Osteoblast (primary cell): Measurements from ENCODE around the gene PAX5. TPM values are rescaled to one million over a fixed set of nuclear protein-coding genes. Genes with fewer than 3 reads are reported as not detected.

Source experiments
- DNase-seq: peaks from one replicate; pipeline ENCODE4 v3.0.0; 2011; ENCODE audit warnings: low spot score, mixed read lengths; ENCODE audit not compliant: insufficient read length; ENCODE audit errors: missing footprints
- H2AFZ ChIP-seq: 2 replicates; pipeline ENCODE4 v1.6.0; 2011; ENCODE audit warnings: mild to moderate bottlenecking, low read length
- H3K27ac ChIP-seq: 2 replicates; pipeline ENCODE4 v1.5.1; 2011; ENCODE audit warnings: mild to moderate bottlenecking, low read depth, low read length, moderate library complexity
- H3K27me3 ChIP-seq: 2 replicates; pipeline ENCODE4 v1.6.0; 2012; ENCODE audit warnings: mild to moderate bottlenecking, control low read depth, inconsistent platforms, low read length, moderate library complexity; ENCODE audit not compliant: insufficient read depth
- H3K36me3 ChIP-seq: 2 replicates; pipeline ENCODE4 v1.5.1; 2011; ENCODE audit warnings: mild to moderate bottlenecking, low read length, control low read depth, moderate library complexity; ENCODE audit not compliant: insufficient read depth
- H3K4me1 ChIP-seq: 2 replicates; pipeline ENCODE4 v1.5.1; 2011; ENCODE audit warnings: mild to moderate bottlenecking, low read length, control low read depth, moderate library complexity; ENCODE audit not compliant: insufficient read depth
- H3K4me2 ChIP-seq: 2 replicates; pipeline ENCODE4 v1.6.0; 2011; ENCODE audit warnings: mild to moderate bottlenecking, low read length; ENCODE audit not compliant: insufficient read depth
- H3K4me3 ChIP-seq: fragments of 200-600 bp; sonication (generic); 3 replicates; pipeline ENCODE4 v1.5.1; 2012; ENCODE audit warnings: mild to moderate bottlenecking, low read length, inconsistent platforms; ENCODE audit not compliant: insufficient read depth
- H3K79me2 ChIP-seq: 2 replicates; pipeline ENCODE4 v1.6.0; 2012; ENCODE audit warnings: mild to moderate bottlenecking, low read length, control low read depth, inconsistent platforms; ENCODE audit not compliant: insufficient read depth
- H3K9me3 ChIP-seq: 2 replicates; pipeline ENCODE4 v1.5.1; 2011; ENCODE audit warnings: low read depth, low read length, control low read depth
- H4K20me1 ChIP-seq: 2 replicates; pipeline ENCODE4 v1.6.0; 2012; ENCODE audit warnings: mild to moderate bottlenecking, low read length, control low read depth; ENCODE audit not compliant: insufficient read depth
- CTCF ChIP-seq: IDR thresholded peaks from 2 replicates; pipeline ENCODE4 v1.5.1; 2011; ENCODE audit warnings: mild to moderate bottlenecking, low read depth, low read length, moderate library complexity; ENCODE audit errors: extremely low read depth
- total RNA-seq: library from RNA; depleted of rRNA; stranded (reverse); fragments of >200 nt; gene quantifications from 2 replicates; pipeline ENCODE4 v1.2.3, GENCODE V29; 2012

PAX5 gene
- total RNA-seq, 1 donor: not detected

DNA sequence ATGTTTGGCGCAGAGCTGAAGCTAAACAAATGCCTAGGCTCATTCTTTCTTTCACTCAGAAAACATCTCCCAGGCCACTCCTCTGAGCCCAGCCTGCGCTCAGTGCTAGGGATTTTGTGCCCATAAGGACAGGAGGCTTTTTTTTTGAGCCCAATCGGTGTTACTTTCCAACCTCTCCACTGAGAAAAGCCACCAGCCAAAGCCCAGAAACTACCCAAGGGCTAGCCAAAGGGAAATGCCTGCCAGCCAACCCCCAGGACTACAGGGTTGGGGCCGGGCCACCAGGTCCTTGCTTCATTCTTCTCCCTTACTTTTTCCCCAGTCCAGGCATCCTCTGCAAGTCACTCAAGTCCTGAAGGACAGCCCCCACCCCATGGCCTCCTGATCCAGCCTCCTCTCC is 134.7 kb downstream of the PAX5 start:
- Histone ChIP-seq H2AFZ (no peak overlapping the region), H3K4me1 (no peaks in the 10 kb centered on the region), H3K27me3 (peaks cover 65% of the 10 kb centered on the region), H3K36me3 (no peaks in the 10 kb centered on the region), H3K4me2 (no peak overlapping the region), H3K79me2 (no peaks in the 10 kb centered on the region), H3K27ac (no peak overlapping the region), H4K20me1 (no peaks in the 10 kb centered on the region), H3K9me3 (no peaks in the 10 kb centered on the region), H3K4me3 (no peak overlapping the region)
- no peak for DNase-seq
- no peak for TF ChIP-seq CTCF

DNA sequence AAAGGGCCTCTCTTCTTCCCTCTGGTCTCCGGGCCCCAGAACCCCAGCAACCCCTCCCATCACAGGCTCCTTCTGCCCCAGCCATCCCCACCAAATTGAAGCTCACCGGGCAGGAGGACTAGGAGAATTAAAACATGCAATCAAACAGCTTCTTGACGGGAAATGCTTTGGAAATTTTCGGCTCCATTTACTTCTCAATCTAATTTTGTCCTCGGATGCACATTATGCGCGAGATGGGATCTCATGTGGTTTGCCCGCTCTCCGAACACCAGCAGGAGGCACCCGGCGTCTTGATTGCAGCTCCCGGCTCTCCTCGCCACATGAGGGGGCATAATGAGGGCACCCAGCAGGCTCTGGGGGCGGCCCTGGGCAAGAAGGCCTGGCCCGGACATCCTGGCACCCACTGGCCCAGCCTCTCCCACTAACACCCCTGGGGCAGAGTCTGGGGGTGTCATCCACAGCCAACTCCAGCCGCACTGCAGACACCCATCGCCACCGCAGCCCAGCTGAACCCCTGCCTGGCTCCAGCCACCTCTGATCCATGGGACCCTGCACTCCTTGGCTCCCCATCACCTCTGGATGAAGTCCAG is 135.5 kb downstream of the PAX5 start:
- Histone ChIP-seq H3K79me2 (no peaks in the 10 kb centered on the region), H4K20me1 (no peaks in the 10 kb centered on the region), H3K27me3 (peaks cover 65% of the 10 kb centered on the region), H3K4me2 (no peak overlapping the region), H3K36me3 (no peaks in the 10 kb centered on the region), H3K4me1 (no peaks in the 10 kb centered on the region), H3K27ac (no peak overlapping the region), H3K9me3 (no peaks in the 10 kb centered on the region), H3K4me3 (no peak overlapping the region), H2AFZ (no peak overlapping the region)
- no peak for TF ChIP-seq CTCF
- no peak for DNase-seq

- Histone ChIP-seq H3K4me3 (no peak overlapping the region), H3K4me1 (no peaks in the 10 kb centered on the region), H4K20me1 (no peaks in the 10 kb centered on the region), H3K27ac (no peak overlapping the region), H3K4me2 (no peak overlapping the region), H3K79me2 (no peaks in the 10 kb centered on the region), H3K27me3 (peaks cover 74% of the 10 kb centered on the region), H2AFZ (no peak overlapping the region), H3K9me3 (no peaks in the 10 kb centered on the region), H3K36me3 (no peaks in the 10 kb centered on the region)
- no peak for TF ChIP-seq CTCF
- no peak for DNase-seq
Observed at GRCh38 chr9:36897478-36897877, 136.6 kb downstream of the PAX5 start.

DNA sequence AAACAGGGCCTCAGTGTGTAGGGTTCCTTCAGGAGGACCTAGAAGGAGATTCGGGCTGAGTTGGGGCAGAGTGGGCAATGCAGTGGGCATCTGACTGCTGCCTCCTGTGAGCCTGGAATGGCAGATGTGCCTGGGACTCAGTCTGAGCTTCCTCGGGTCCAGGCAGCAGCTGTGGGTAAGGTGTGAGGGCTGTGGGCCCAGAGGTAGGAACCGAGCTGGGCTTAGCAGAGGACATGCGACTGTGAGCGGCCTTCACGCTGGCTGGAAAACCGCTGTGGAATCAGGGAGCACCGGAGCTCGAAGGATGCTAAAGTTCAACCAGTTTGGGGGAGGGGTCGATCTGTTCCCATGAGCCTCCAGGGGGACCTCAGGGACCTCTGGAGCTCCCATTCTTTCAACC is 137.0 kb downstream of the PAX5 start:
- no peak overlapping the region for H2AFZ ChIP-seq
- H3K4me2 ChIP-seq: no peak overlapping the region
- no peaks in the 10 kb centered on the region for H3K79me2 ChIP-seq
- no peak for TF ChIP-seq CTCF
- H4K20me1 ChIP-seq: no peaks in the 10 kb centered on the region
- no peak overlapping the region for H3K27ac ChIP-seq
- no peaks in the 10 kb centered on the region for H3K9me3 ChIP-seq
- peaks cover 75% of the 10 kb centered on the region for H3K27me3 ChIP-seq
- no peaks in the 10 kb centered on the region for H3K4me1 ChIP-seq
- H3K4me3 ChIP-seq: no peak overlapping the region
- no peaks in the 10 kb centered on the region for H3K36me3 ChIP-seq
- no peak for DNase-seq
